CD4-positive, alpha-beta T cell treated with Interleukin-15 for 4 hours (primary cell): ENCODE results near the gene C19orf47.
A peak's percentile ranks its signal among the peaks of the same experiment; 100 is the strongest.
"Not testable (repeated sequence)": the region's sequence is repeated elsewhere in the genome, so short reads cannot be mapped to it uniquely, and the experiment has no call there.

Experiments
- DNase-seq: peaks from one replicate; pipeline ENCODE4 v3.0.0-alpha.2; 2020; ENCODE audit warnings: low spot score

Gene C19orf47

GRCh38 chr19:40376286-40376862, 28.2 kb upstream of the C19orf47 start:
- no peak for DNase-seq

- no peak for DNase-seq
Measured at GRCh38 chr19:40374084-40374483, 25.9 kb upstream of the C19orf47 start.

- no peak for DNase-seq
Measured at GRCh38 chr19:40371802-40372122, 23.6 kb upstream of the C19orf47 start.

GRCh38 chr19:40370997-40371801, 23.0 kb upstream of the C19orf47 start:
- no peak for DNase-seq

- DNase-seq, result not testable (repeated sequence)
Measured at GRCh38 chr19:40370253-40370652, 22.1 kb upstream of the C19orf47 start.

GRCh38 chr19:40369797-40370196, 21.6 kb upstream of the C19orf47 start:
- no peak for DNase-seq

- no peak for DNase-seq
Measured at GRCh38 chr19:40367577-40368434, 19.6 kb upstream of the C19orf47 start.

GRCh38 chr19:40366697-40367561, 18.7 kb upstream of the C19orf47 start:
- DNase-seq, result no peak

- peak; percentile 14 for DNase-seq
Measured at GRCh38 chr19:40365613-40366401, 17.6 kb upstream of the C19orf47 start.

GRCh38 chr19:40365010-40365409, 16.8 kb upstream of the C19orf47 start:
- DNase-seq, result no peak

GRCh38 chr19:40363069-40363468, 14.9 kb upstream of the C19orf47 start:
- DNase-seq, result no peak

GRCh38 chr19:40362160-40362559, 14.0 kb upstream of the C19orf47 start:
- no peak for DNase-seq

GRCh38 chr19:40360708-40361241, 12.6 kb upstream of the C19orf47 start:
- no peak for DNase-seq

- no peak for DNase-seq
Measured at GRCh38 chr19:40360020-40360707, 12.0 kb upstream of the C19orf47 start.

GRCh38 chr19:40358773-40359172, 10.6 kb upstream of the C19orf47 start:
- no peak for DNase-seq

GRCh38 chr19:40357640-40358039, 9.4 kb upstream of the C19orf47 start:
- no peak for DNase-seq

- no peak for DNase-seq
Measured at GRCh38 chr19:40356681-40357595, 8.7 kb upstream of the C19orf47 start.

- DNase-seq, result no peak
Measured at GRCh38 chr19:40355975-40356680, 7.9 kb upstream of the C19orf47 start.
